Measurements from ENCODE around the gene TMEM9. TPM values are rescaled to one million over a fixed set of nuclear protein-coding genes. Genes with fewer than 3 reads are reported as not detected.

TMEM9 gene
- total RNA-seq, 2 experiments from 2014 or later, result 28.5 to 35.9 TPM

- H4K20me1 ChIP-seq (ENCODE audit: insufficient read depth, low read length), result no peaks in the 10 kb centered on the region
- H3K27ac ChIP-seq (ENCODE audit: low read depth, low read length, poor library complexity, severe bottlenecking), result no peak overlapping the region
- DNase-seq (ENCODE audit: low spot score), result no peak
- H3K79me2 ChIP-seq (ENCODE audit: insufficient read depth, low read depth, low read length), result no peaks in the 10 kb centered on the region
- no peaks in the 10 kb centered on the region for H3K9me3 ChIP-seq (ENCODE audit: low read length)
- no peaks in the 10 kb centered on the region for H3K9me2 ChIP-seq (ENCODE audit: insufficient read depth, low read length)
- intact Hi-C loops (cut with micrococcal nuclease; ENCODE audit: unreplicated experiment), result no loop called here
- H3K4me2 ChIP-seq (ENCODE audit: low read length), result no peak overlapping the region
- CTCF ChIA-PET (ENCODE audit: unreplicated experiment), result no interaction called here
- H2AFZ ChIP-seq (ENCODE audit: low read length), result no peak overlapping the region
- H3K4me1 ChIP-seq (ENCODE audit: insufficient read depth, low read length, poor library complexity, severe bottlenecking), result no peaks in the 10 kb centered on the region
- H3K36me3 ChIP-seq (ENCODE audit: insufficient read depth, low read length), result no peaks in the 10 kb centered on the region
- BruUV-seq (replicated peaks), result no TSS peak
- no peak for TF ChIP-seq CTCF (conservative IDR thresholded peaks at IDR 0.05; ENCODE audit: low read length)
- no peak for TF ChIP-seq EZH2phosphoT487 (IDR thresholded peaks at IDR 0.05; ENCODE audit: borderline replicate concordance, low read depth, low read length)
- POLR2A ChIA-PET, result no interaction called here
- H3K4me3 ChIP-seq (ENCODE audit: low read depth, low read length, poor library complexity, severe bottlenecking), result no peak overlapping the region
These were observed 25.9 kb upstream of the TMEM9 start for GRCh38 chr1:201180141-201180540.

GRCh38 chr1:201178718-201179117 lies 24.4 kb upstream of the TMEM9 start:
- intact Hi-C loops (cut with micrococcal nuclease; ENCODE audit: unreplicated experiment), result no loop called here
- H4K20me1 ChIP-seq (ENCODE audit: insufficient read depth, low read length), result no peaks in the 10 kb centered on the region
- CTCF ChIA-PET (ENCODE audit: unreplicated experiment), result no interaction called here
- H3K4me1 ChIP-seq (ENCODE audit: insufficient read depth, low read length, poor library complexity, severe bottlenecking), result no peaks in the 10 kb centered on the region
- no peaks in the 10 kb centered on the region for H3K9me2 ChIP-seq (ENCODE audit: insufficient read depth, low read length)
- no peaks in the 10 kb centered on the region for H3K36me3 ChIP-seq (ENCODE audit: insufficient read depth, low read length)
- H3K4me3 ChIP-seq (ENCODE audit: low read depth, low read length, poor library complexity, severe bottlenecking), result no peak overlapping the region
- H2AFZ ChIP-seq (ENCODE audit: low read length), result no peak overlapping the region
- H3K4me2 ChIP-seq (ENCODE audit: low read length), result no peak overlapping the region
- H3K79me2 ChIP-seq (ENCODE audit: insufficient read depth, low read depth, low read length), result no peaks in the 10 kb centered on the region
- no peak overlapping the region for H3K27ac ChIP-seq (ENCODE audit: low read depth, low read length, poor library complexity, severe bottlenecking)
- POLR2A ChIA-PET, result no interaction called here
- DNase-seq (ENCODE audit: low spot score), result no peak
- no TSS peak for BruUV-seq (replicated peaks)
- TF ChIP-seq EZH2phosphoT487 (IDR thresholded peaks at IDR 0.05; ENCODE audit: borderline replicate concordance, low read depth, low read length) (no peak), CTCF (conservative IDR thresholded peaks at IDR 0.05; ENCODE audit: low read length) (no peak)
- H3K9me3 ChIP-seq (ENCODE audit: low read length), result no peaks in the 10 kb centered on the region

GRCh38 chr1:201176940-201177339 lies 22.7 kb upstream of the TMEM9 start:
- Histone ChIP-seq H3K9me3 (ENCODE audit: low read length) (no peaks in the 10 kb centered on the region), H4K20me1 (ENCODE audit: insufficient read depth, low read length) (no peaks in the 10 kb centered on the region), H3K36me3 (ENCODE audit: insufficient read depth, low read length) (no peaks in the 10 kb centered on the region), H3K27ac (ENCODE audit: low read depth, low read length, poor library complexity, severe bottlenecking) (no peak overlapping the region), H3K4me2 (ENCODE audit: low read length) (no peak overlapping the region), H3K4me1 (ENCODE audit: insufficient read depth, low read length, poor library complexity, severe bottlenecking) (no peaks in the 10 kb centered on the region), H3K4me3 (ENCODE audit: low read depth, low read length, poor library complexity, severe bottlenecking) (no peak overlapping the region), H2AFZ (ENCODE audit: low read length) (no peak overlapping the region), H3K79me2 (ENCODE audit: insufficient read depth, low read depth, low read length) (no peaks in the 10 kb centered on the region), H3K9me2 (ENCODE audit: insufficient read depth, low read length) (no peaks in the 10 kb centered on the region)
- TF ChIP-seq CTCF (conservative IDR thresholded peaks at IDR 0.05; ENCODE audit: low read length), result no peak
- no peak for TF ChIP-seq EZH2phosphoT487 (IDR thresholded peaks at IDR 0.05; ENCODE audit: borderline replicate concordance, low read depth, low read length)
- BruUV-seq (replicated peaks), result no TSS peak
- DNase-seq (ENCODE audit: low spot score), result no peak
- CTCF ChIA-PET (ENCODE audit: unreplicated experiment), result no interaction called here
- POLR2A ChIA-PET, result no interaction called here
- intact Hi-C loops (cut with micrococcal nuclease; ENCODE audit: unreplicated experiment), result no loop called here

All from OCI-LY7 (cell line).